Fibroblast of the aortic adventitia (primary cell): ENCODE measurements around the gene EXOC3. TPM values are rescaled to one million over a fixed set of nuclear protein-coding genes. Genes with fewer than 3 reads are reported as not detected.

Source experiments
- DNase-seq: peaks from one replicate; pipeline ENCODE4 v3.0.0-alpha.2; 2010; ENCODE audit warnings: low read depth
- H3K4me3 ChIP-seq: 2 replicates; pipeline ENCODE4 v1.5.1; 2011; ENCODE audit warnings: low read depth, mild to moderate bottlenecking, control low read depth, low read length, moderate library complexity
- CTCF ChIP-seq: IDR thresholded peaks from 2 replicates; pipeline ENCODE4 v1.5.1; 2011; ENCODE audit warnings: mild to moderate bottlenecking, low read length, control low read depth, inconsistent platforms; ENCODE audit not compliant: insufficient read depth
- total RNA-seq: library from RNA; depleted of rRNA; stranded (reverse); fragments of >200 nt; gene quantifications from 2 replicates; pipeline ENCODE4 v1.2.3, GENCODE V29; 2012; ENCODE audit warnings: low replicate concordance

EXOC3 gene
- total RNA-seq, 1 donor: 39.8 TPM

DNA sequence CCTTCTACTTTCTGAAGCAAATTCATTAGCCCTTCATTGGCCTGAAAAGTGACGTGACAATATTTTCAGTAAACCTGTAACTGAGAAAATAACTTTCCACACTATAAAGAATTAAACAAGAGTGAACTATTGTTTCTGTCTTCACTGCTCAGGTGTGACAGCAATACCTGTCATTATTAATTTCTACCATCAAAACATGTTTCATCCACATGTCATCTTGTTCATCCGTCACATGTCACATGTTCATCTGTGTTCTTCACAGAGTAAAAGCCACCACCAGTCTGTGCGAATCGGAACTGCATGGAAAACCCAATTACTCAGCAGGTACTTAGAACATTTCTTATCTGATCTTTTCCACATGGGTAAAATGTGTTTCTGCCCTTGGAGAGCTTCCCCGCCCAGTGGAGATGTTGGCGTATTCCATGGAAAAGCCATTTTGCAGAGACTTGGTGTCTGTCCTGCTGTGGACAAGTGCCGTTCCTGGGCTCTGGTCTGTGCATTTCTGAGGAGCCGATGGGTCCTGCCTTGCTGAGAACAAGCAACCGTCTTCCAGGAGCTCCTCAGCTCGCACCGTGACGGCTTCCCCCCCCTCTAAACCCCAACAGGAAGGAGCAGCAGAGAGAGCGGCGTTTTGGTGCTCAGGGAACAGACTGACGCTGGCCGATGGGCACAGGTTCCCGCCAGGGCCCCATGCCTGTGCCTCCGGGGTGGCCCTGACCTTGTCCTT lies 10.6 kb upstream of the EXOC3 start:
- DNase-seq: no peak
- H3K4me3 ChIP-seq: no peak overlapping the region
- no peak for TF ChIP-seq CTCF

DNA sequence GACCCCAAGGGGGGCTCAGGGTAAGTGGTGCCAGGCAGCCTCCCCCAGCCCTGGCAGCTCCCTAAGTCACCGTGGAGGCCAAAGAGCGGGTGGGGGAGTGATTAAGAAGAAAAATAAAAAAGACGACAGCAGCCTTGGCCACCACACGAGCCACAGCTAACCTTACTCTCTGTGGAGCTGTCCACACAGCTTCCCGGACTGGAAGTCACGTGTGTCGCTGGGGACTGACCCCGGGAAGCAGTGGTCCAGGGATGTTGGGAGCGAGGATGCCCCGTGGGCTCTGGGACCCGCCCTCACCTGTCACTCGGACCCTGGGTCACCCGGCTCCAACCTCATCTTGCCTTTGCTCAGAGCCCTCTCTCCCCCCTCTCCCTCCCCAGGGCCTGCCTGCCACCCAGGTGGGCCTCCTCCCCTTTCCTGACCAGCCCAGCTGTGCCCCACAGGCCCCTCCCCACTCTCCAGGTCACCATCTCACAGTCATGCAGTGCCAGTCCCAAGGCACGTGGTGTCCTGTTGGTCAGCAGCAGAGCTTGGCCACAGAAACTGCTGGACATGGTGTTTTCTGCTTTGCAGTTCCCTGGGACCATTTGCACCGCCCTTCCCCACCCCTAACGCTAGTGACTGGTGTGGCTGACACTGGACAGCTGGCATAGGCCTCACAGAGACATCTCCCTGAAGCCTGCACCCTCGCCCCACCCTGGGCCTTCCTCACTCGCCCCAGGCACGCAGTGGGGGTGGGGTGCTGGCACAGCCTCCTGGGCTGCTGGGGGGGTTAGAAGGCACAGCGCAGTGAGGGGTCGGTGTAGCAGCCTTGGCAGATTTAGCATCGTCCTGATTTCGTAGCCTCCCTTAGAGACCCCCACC lies 9.8 kb upstream of the EXOC3 start:
- no peak for TF ChIP-seq CTCF
- no peak for DNase-seq
- no peak overlapping the region for H3K4me3 ChIP-seq

- TF ChIP-seq CTCF: no peak
- DNase-seq: no peak
- H3K4me3 ChIP-seq: no peak overlapping the region
These were observed 9.1 kb upstream of the EXOC3 start for GRCh38 chr5:433836-434235.

- DNase-seq: no peak
- no peak for TF ChIP-seq CTCF
- H3K4me3 ChIP-seq: no peak overlapping the region
These were observed 8.4 kb upstream of the EXOC3 start for GRCh38 chr5:434443-435146.

- TF ChIP-seq CTCF: no peak
- no peak overlapping the region for H3K4me3 ChIP-seq
- DNase-seq: no peak
These were observed 7.7 kb upstream of the EXOC3 start for GRCh38 chr5:435156-435790.

DNA sequence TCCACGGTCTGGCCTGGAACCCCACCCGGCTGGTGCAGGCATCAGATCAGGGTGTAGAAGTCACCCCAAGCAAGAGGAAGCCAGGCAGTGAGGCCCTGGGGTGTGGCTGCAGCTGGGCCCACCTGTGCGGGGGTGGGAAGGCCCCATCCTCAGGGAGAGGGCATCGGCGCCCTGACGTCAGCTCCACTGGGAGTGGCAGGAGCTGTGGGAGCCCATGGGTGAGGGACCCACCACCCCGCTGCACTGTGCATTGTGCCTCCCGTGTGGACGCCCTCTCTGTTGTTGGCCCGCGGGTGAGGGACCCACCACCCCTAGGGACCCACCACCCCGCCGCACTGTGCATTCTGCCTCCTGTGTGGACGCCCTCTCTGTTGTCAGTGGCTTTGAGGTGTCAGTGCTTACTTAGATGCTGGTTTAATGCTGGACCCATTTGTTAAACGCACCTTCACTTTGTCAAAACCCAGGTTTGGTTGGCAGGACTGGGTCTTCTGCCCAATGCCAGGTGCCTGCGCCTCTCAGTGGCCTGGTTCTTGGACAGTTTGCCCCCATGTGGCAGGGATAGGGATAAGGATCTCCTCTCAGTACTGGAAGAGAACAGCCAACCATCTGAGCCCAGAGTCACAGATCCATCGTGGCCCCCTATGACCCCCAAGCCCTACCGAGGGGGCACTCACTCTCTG lies 6.9 kb upstream of the EXOC3 start:
- no peak overlapping the region for H3K4me3 ChIP-seq
- DNase-seq: peak; percentile 39
- TF ChIP-seq CTCF: peak; percentile 51
